Astrocyte (in vitro differentiated cells and primary cell): ENCODE results near the gene METTL25B.

ENCODE experiments used
- CTCF ChIP-seq: IDR thresholded peaks from 2 replicates; pipeline ENCODE4 v1.5.1; 2011; ENCODE audit warnings: low read depth, mild to moderate bottlenecking, inconsistent platforms, low read length, moderate library complexity; ENCODE audit not compliant: insufficient read depth
- EZH2 ChIP-seq: IDR thresholded peaks from 2 replicates; pipeline ENCODE4 v1.6.1; 2012; ENCODE audit warnings: mild to moderate bottlenecking, low read length, inconsistent platforms; ENCODE audit not compliant: insufficient read depth

- no peak for TF ChIP-seq CTCF
- no peak for TF ChIP-seq EZH2
Measured at GRCh38 chr1:156741481-156741983, 13.3 kb downstream of the METTL25B start.
